ENCODE results near the gene CPA1. TPM values are rescaled to one million over a fixed set of nuclear protein-coding genes. Genes with fewer than 3 reads are reported as not detected.

Gene CPA1
- total and polyA plus RNA-seq, 8 donors = 1.7 to 17.3 (median 5.5) TPM; not detected in 5

DNA sequence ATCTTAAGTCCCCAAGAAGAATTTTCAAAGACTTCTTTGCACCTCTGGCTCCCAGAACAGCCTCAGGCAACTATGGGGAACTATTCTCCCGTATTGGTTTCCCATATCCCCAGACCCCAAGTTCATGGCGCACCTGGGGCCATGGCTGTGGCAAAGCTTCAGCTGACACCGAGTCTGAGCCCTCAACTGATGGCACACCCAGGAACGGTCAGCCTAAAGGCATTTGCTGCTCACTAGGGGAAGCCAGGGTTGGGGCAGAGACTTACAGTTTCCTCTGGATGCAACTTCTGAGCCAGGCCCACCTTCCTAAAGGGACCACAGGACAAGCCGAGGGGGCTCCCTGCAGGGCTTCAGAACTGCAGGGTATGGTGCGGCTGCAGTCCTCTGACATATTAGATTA is 13.7 kb upstream of the CPA1 start:
- no peaks in the 10 kb centered on the region for H3K9me3 ChIP-seq
- no peaks in the 10 kb centered on the region for H3K27me3 ChIP-seq
- DNase-seq = no peak
- intact Hi-C loops (cut with DNase I; ENCODE audit: low total_unique reads) = no loop called here
- peak overlapping the region in 1 of 5 donors; percentile 52 for H3K27ac ChIP-seq
- no peak for TF ChIP-seq CTCF (IDR thresholded peaks at IDR 0.05)
- TF ChIP-seq POLR2AphosphoS5 (IDR thresholded peaks at IDR 0.05) = no peak
- no peak for TF ChIP-seq POLR2A (IDR thresholded peaks at IDR 0.05)
- no peak for TF ChIP-seq EP300 (IDR thresholded peaks at IDR 0.05)
- 83 to 95% (median 89%) methylated on average over 4 to 6 of the region's 6 CpGs for WGBS, 5 donors
- H3K36me3 ChIP-seq = no peaks in the 10 kb centered on the region
- H3K4me3 ChIP-seq = no peak overlapping the region
- peaks cover 0 to 28% (median 21%) of the 10 kb centered on the region in 4 donors for H3K4me1 ChIP-seq

DNA sequence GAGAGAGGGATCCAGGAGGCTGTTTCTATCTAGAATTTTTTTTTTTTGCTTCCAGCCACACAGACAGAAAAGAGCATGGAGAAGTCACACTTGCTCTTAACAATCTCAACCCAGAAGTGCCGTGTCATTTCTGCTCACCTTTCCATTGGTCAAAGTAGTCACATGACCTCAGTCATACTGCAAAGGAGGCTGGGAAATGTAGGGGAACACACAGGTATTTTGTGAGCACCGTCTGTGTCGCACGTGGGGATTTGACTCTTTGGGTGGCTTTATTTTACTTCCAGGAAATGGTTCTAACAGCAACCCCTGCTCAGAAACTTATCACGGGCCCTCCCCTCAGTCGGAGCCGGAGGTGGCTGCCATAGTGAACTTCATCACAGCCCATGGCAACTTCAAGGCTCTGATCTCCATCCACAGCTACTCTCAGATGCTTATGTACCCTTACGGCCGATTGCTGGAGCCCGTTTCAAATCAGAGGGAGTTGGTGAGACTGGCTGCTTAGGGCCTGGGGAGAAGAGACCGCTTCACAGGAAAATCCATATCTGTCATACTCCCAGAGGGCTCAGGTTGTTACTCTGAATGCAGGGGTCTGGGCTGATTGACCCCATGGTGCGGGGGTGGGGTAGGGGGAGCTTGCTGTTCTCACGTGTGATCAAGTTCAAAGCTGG is 13.1 kb upstream of the CPA1 start:
- TF ChIP-seq POLR2A (IDR thresholded peaks at IDR 0.05) = no peak
- no peak for TF ChIP-seq POLR2AphosphoS5 (IDR thresholded peaks at IDR 0.05)
- TF ChIP-seq CTCF (IDR thresholded peaks at IDR 0.05) = no peak
- no peak for TF ChIP-seq EP300 (IDR thresholded peaks at IDR 0.05)
- peaks cover 0 to 30% (median 21%) of the 10 kb centered on the region in 4 donors for H3K4me1 ChIP-seq
- 86 to 95% (median 89%) methylated on average over 13 of the region's 13 CpGs for WGBS, 5 donors
- H3K27me3 ChIP-seq = no peaks in the 10 kb centered on the region
- H3K9me3 ChIP-seq = no peaks in the 10 kb centered on the region
- DNase-seq = no peak
- intact Hi-C loops (cut with DNase I; ENCODE audit: low total_unique reads) = no loop called here
- H3K27ac ChIP-seq = no peak overlapping the region
- no peak overlapping the region for H3K4me3 ChIP-seq
- no peaks in the 10 kb centered on the region for H3K36me3 ChIP-seq

DNA sequence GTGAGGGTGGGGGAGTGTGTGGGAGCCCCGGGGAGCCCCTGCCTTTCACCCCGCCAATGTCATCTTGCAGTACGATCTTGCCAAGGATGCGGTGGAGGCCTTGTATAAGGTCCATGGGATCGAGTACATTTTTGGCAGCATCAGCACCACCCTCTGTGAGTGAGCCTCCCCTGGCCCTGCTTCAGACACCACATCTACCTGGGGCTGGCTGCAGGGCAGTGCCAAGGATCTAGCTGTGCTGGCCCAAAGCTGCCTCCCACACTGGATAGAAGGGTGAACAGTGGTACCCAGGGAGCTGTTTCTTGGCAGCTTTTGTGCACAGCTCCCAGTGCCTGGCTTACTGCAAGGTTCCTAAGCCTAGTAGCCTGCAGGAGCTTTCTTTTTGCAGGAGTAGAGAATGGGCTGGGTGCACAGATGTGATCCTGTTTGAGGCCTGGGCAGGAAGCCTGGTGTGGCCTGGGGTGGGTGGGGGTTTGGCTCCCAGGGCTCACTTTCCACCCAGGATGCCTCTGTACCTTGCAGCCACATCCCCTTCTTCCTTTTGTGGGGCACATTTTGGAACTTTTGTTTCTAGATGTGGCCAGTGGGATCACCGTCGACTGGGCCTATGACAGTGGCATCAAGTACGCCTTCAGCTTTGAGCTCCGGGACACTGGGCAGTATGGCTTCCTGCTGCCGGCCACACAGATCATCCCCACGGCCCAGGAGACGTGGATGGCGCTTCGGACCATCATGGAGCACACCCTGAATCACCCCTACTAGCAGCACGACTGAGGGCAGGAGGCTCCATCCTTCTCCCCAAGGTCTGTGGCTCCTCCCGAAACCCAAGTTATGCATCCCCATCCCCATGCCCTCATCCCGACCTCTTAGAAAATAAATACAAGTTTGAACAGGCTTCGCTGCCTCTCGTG is 12.2 kb upstream of the CPA1 start:
- peak overlapping the region in 2 of 5 donors; percentile 14 to 23 for H3K27ac ChIP-seq

More for the DNA sequence above, 12.2 kb upstream of the CPA1 start:
- Histone ChIP-seq H3K9me3 (no peaks in the 10 kb centered on the region), H3K27me3 (no peaks in the 10 kb centered on the region), H3K4me1 (peaks cover 5 to 39% (median 28%) of the 10 kb centered on the region in 4 donors), H3K4me3 (no peak overlapping the region), H3K36me3 (no peaks in the 10 kb centered on the region)
- intact Hi-C loops (cut with DNase I; ENCODE audit: low total_unique reads) = no loop called here
- no peak for DNase-seq
- TF ChIP-seq POLR2A (IDR thresholded peaks at IDR 0.05) (no peak), EP300 (IDR thresholded peaks at IDR 0.05) (no peak), POLR2AphosphoS5 (IDR thresholded peaks at IDR 0.05) (no peak), CTCF (IDR thresholded peaks at IDR 0.05) (no peak)
- WGBS, 5 donors = 88 to 93% (median 89%) methylated on average over 17 to 19 of the region's 19 CpGs

All from stomach (tissue), 9 donors.